ENCODE data around the gene B4GALT3.

B4GALT3 gene

GRCh38 chr1:161157867-161158266 lies 19.4 kb downstream of the B4GALT3 start:
- H3K27ac ChIP-seq = no peak overlapping the region
- no peak for DNase-seq (ENCODE audit: low spot score)
- no peak for TF ChIP-seq CTCF (IDR thresholded peaks at IDR 0.05)
- no peak overlapping the region for H3K4me3 ChIP-seq

GRCh38 chr1:161153682-161154337 lies 23.5 kb downstream of the B4GALT3 start, which contains the start of gene UFC1:
Gene UFC1 (plus strand): TSS chr1:161153978. CDS start chr1:161153998, 20 bp downstream.
- H3K27ac ChIP-seq = peak within 1 kb of the TSS; percentile 89 to 92
- no peak for DNase-seq (ENCODE audit: low spot score)
- TF ChIP-seq CTCF (IDR thresholded peaks at IDR 0.05) = no peak
- peak within 1 kb of the TSS; percentile 85 for H3K4me3 ChIP-seq

- Histone ChIP-seq H3K4me3 (peak overlapping the region; percentile 85), H3K27ac (peak overlapping the region; percentile 89 to 92)
- no peak for TF ChIP-seq CTCF (IDR thresholded peaks at IDR 0.05)
- DNase-seq (ENCODE audit: low spot score) = no peak
Observed at GRCh38 chr1:161153176-161153575, 24.1 kb downstream of the B4GALT3 start.

- DNase-seq (ENCODE audit: low spot score) = no peak
- Histone ChIP-seq H3K27ac (no peak overlapping the region), H3K4me3 (no peak overlapping the region)
- no peak for TF ChIP-seq CTCF (IDR thresholded peaks at IDR 0.05)
Observed at GRCh38 chr1:161145832-161146231, 31.5 kb downstream of the B4GALT3 start.

- Histone ChIP-seq H3K4me3 (no peak overlapping the region), H3K27ac (no peak overlapping the region)
- no peak for DNase-seq (ENCODE audit: low spot score)
- no peak for TF ChIP-seq CTCF (IDR thresholded peaks at IDR 0.05)
Observed at GRCh38 chr1:161140755-161141400, 36.4 kb downstream of the B4GALT3 start.

- no peak for DNase-seq (ENCODE audit: low spot score)
Observed at GRCh38 chr1:161139766-161140165, 37.5 kb downstream of the B4GALT3 start.

More at GRCh38 chr1:161139766-161140165, 37.5 kb downstream of the B4GALT3 start:
- H3K4me3 ChIP-seq = no peak overlapping the region
- H3K27ac ChIP-seq = no peak overlapping the region
- peak; percentile 29 for TF ChIP-seq CTCF (IDR thresholded peaks at IDR 0.05)
